HG03439 (cell line): ENCODE data around the gene LRP2.
"Not testable (repeated sequence)": the region's sequence is repeated elsewhere in the genome, so short reads cannot be mapped to it uniquely, and the experiment has no call there.

ENCODE experiments used
- ATAC-seq: cut with Tn5 transposase; IDR thresholded peaks from one replicate; pipeline ENCODE4 v1.9.1; 2021; ENCODE audit warnings: mild to moderate bottlenecking, moderate library complexity; ENCODE audit not compliant: unreplicated experiment

LRP2 gene

DNA sequence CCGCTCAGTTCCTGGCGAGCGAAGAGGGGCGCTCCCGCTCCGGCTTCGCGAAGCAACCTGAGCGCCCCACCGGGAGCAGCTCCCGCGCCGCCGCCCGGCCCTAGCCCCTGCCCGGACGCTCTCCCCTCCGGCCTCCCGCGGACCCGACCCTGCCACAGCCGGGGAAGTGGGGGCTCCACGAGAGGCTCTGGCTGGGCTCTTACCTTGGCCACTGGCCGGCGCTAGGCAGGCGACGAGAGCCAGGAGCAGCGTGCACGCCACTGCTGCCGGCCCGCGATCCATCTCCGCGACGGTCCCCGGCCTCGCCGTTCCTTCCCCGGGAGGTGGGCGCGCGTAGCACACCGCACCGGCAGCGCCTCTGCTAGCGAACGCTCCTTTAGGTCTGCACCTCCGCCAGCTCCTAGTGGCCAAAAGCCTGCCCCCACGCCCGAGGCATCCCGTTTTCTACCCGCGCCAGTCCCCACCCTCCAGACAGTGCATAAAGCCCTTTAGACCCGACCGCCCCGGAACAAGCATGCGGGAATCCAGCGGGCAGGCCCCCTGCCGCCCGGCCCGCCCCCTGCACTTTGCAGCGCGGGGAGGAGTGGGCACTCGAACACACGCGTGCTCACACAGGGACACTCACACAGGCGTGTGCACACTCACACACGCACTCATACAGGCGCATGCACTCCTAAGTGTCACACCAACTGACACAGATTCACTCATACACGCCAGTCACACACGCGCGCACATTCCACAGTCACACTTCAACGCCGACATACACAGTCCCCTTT lies at the start of gene LRP2:
Gene LRP2 (minus strand): TSS at position 417 of the 776 bp plus-strand sequence. CDS start 135 bp downstream, at position 282.
- no peak for ATAC-seq

DNA sequence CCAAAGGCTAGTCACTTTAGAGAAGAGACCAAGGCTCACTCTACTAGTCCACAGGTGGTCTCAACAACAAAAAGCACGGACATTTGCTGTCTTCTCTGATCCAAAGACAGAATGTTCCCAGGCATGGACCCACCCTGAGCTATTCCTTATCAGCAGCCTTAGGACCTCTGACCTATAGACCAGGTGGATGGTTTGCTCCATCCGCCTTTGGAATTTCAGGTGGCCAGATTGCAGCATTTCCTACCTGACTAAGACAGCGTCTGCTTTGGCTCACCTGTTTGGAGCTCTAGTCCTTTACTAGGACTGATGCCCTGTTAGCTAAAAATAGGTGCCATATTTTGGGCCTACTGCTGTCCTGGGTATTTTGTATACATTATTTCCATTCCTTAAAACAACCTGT lies 44.6 kb upstream of the LRP2 start:
- no peak for ATAC-seq

DNA sequence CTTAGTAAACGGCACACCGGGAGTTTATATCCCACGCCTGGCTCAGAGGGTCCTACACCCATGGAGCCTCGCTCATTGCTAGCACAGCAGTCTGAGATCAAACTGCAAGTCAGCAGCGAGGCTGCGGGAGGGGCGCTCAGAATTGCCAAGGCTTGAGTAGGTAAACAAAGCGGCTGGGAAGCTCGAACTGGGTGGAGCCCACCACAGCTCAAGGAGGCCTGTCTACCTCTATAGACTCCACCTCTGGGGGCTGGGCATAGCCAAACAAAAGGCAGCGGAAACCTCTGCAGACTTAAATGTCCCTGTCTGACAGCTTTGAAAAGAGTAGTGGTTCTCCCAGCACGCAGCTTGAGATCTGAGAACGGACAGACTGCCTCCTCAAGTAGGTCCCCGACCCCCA lies 37.2 kb upstream of the LRP2 start:
- not testable (repeated sequence) for ATAC-seq

DNA sequence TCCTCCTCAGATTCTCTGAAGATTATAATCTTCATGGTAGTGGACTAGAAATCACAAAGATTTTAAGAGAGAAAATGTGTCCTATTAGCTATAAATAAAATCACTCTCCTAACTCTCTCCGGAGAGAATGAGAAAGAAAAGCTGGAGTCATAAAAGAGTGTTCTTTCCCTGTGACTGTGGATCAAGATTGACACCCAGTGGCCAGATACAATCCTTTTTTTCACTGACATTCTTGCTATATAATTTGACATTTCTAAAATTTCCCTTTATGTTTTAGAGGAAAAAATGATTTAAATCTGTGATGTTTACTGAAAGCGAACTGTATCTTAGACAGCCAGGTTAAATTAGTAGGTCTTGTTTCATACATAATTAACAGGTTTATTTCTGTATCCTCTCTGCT lies 35.4 kb upstream of the LRP2 start:
- no peak for ATAC-seq

DNA sequence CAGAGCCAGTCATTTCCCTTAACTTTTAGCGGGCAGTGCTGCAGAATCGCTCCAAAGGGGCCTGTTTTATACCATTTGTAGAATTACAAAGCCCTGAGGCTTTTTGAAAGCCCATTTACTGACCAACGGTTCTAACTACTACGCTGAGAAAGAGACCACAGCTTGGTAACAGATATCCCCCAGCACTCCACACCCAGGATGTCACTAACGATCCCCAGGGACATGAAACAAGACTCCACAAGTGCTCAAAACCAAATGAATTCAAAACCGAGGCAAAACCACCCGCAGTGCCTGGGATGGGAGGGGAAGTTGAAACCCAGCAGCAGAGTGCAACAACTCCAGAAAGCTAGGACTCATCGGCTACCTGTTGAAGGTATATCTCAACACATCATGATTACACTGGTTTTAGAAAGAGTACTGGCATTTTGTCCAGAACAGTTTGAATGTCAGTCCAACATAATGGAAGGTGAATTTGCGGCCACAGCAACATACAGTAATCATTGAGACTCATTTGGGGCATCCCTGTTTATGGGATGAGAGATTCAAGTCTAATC lies 33.6 kb upstream of the LRP2 start:
- no peak for ATAC-seq

DNA sequence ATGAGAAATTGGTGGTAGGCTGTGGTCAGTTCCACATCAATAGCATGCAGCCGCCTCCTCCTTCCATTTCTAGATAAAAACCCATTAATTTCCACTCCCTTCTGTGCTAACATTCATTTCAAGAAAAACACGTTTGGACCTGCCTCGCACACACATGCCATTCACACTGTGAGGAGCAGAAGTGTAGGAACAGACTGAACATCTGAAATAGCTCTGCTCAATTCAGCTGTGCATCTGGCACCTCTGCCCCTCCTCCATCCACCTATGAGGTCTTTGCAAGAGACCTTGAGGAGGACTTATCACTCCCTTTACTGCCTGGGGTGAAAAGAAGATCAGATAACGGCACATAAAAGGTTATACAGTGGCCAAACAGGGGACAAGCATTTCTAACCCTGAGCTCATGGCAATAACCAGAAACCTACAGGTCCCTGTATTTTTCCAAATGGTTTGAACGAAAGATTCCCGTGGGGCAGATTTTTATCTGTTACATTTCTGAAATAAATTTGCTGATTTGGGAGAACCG lies 30.8 kb upstream of the LRP2 start:
- ATAC-seq = no peak

DNA sequence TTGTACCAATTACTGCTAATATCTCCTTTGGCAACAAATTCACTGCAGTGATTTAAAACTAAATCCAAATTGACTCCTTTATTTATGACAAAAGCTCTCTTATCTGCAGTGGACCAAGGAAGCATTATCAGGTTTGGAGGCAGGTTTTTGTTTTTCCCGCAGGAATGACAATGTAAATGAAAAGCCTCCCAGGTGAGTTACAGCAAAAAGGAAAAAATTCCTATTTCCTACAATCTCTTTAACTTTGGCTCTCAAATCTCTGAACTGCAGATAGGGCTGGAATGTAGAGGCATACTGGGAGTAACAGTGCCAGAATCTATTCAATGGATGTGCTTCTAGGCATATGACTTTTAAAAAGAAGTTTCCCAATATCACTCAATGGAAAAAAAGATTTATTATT lies 28.9 kb upstream of the LRP2 start:
- no peak for ATAC-seq

DNA sequence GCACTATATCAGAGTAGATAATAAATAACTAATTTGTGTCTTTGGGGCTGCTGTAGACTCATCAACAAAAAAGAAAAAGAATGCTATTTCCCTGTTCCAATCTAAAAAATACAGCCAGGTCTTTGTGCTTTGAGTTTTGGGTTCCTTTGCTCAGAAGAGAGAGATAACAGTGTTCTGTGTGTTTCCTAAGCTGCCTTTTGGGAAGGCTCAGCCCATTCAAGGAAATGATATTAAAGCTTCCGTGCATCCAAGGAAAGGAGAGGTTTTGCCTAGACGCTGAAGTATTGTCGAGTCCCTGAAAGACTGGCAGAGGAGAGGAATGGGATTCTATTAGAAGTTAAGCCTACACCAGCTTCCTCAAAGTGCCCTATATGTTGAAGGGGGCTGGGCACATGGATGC lies 25.8 kb upstream of the LRP2 start:
- no peak for ATAC-seq

DNA sequence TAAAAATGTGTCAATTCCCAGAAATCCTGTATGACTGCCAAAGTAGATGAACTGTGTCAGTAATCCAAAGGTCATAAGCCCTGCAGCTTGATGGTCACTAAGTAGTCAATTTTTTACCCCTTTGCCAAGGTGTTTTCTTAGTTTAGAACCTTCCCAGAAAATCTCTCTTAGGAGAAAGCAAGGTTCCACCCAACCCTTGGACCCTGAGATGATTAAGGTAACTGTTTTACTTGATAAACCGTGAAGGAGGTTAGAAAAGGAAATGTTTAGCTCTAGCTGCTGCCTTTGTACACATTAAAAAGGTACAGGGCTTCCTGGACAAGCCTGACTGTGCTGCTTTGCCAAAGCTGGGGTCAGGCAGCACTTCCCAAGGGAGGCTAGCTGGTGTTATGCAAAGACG lies 24.4 kb upstream of the LRP2 start:
- ATAC-seq = no peak

DNA sequence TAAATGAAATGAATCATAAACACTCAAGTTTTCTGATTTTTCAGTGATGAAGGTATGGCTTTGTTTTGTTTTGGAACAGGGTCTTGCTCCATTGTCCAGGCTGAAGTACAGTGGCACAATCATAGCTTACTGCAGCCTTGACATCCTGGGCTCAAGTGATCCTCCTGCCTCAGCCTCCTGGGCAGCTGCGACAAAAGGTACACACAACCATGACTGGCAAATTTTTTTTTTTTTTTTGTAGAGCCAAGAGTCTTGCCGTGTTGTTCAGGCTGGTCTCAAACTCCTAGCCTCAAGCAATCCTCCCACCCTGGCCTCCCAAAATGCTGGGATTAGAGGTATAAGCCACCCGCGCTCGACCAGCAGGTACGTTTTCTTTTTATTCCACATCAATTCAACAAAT lies 22.5 kb upstream of the LRP2 start:
- no peak for ATAC-seq

DNA sequence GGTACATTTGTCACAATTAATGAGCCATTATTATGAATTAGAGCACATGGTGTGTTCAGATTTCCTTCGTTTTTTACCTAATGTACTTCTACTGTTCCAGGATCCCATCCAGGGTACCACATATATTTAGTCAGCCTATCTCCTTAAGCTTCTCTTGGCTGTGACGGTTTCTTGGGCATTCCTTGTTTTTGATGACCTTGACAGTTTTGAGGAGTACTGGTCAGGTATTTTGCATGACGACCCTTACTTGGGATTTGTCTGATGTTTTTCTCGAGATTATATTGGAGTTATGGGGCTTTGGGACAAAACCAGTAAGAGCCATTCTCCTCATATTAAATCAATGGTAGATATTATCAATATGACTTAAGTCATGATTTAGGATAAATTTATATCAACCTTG lies 10.2 kb upstream of the LRP2 start:
- ATAC-seq = no peak

DNA sequence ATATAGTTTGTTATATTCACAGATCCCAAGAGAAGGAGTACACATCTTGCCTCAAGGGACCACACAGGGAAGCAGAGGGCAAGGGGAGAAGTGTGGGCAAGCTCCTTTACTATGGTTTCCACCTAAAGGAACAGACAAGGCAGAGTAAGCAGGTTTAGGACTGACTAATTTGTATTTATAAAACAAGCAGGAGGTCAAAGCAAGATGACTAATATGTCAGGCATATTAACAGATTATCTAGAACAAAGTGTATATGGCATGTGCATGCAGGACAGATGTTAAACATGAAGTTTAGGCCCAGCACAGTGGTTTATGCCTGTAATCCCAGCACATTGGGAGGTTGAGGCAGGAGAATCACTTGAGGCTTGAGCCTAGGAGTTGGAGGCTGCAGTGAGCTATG lies 3.7 kb upstream of the LRP2 start:
- ATAC-seq = no peak

DNA sequence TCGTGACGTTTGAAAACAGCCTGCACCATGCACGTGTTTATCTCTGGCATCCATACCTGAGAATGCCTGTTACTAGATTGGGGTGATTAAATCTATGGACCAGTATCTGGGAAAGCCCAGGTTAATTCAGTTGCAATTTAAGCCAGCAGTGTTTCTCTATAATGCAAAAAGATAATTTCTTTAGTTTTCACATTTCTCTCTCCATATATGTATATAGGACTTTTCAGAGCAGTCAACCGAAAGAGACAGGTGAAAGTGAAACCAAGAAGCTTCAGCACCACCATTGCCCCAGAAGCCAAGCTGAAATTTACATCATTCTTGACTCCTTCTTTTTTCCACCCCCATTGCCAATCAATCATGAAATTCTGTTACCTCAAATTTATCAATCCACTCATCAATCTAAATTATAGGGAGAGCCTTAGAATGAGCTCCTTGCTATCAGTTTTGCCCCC lies 2.7 kb upstream of the LRP2 start:
- ATAC-seq = peak; percentile 41

DNA sequence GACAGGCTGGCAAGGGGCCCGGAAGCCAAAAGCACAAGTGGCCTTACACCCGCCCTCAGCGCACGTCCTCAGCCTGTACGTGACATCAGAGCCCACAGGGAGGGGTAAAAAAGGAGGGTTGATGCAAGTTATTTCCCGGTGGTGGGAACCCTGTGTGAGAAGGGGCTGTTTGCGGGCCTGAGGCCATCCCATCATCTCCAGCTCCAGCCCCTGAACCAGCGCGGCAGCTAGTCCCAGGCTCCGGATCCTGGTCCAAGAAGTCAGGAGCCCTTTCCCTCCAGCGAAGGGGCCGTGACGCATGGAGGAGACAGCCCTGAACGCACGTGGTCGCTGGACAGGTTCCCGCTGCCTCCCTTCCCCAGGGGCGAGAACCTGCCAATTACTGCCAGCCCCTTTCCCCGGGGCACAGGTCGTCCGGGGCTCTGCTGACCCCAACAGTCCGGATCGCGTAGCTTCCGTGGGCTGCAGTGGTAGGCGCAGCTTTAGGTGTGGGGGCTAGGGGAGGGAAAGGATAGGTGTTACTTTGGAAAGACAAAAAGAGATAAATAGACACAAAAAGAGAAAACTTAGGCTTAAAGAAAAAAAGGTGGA lies 1.3 kb upstream of the LRP2 start:
- ATAC-seq = peak; percentile 49

DNA sequence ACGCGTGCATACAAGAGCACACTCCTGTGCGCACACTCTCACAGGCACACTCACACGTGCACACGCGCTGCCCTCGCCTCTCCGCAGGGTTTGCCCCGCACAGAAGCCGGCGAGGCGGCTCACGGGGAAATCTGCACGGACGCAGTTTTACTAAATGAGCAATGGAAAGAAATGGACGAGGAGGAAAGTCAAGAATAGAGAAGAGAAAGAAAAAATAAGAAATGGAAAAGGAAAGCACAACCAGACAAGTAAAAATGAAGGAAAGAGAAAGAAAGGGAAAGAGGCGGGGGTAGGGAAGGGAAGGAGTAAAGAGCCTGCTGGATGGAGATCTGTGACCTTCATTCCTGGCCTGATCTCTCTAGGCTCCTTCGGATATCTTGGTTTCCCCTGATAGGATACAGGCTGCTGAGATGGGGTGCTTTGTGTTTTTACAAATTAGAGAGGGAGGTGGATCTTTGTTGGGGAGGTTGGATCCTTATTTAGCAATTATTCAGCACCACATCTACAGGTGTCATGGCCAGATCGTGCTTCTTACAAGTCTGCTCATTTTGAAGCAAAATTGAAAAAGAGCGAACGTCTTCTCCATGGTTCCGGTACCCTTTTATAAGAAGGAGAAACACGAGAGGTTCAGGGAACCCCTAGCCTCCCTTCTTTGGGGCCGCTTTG lies 693 bp upstream of the LRP2 start:
- no peak for ATAC-seq

DNA sequence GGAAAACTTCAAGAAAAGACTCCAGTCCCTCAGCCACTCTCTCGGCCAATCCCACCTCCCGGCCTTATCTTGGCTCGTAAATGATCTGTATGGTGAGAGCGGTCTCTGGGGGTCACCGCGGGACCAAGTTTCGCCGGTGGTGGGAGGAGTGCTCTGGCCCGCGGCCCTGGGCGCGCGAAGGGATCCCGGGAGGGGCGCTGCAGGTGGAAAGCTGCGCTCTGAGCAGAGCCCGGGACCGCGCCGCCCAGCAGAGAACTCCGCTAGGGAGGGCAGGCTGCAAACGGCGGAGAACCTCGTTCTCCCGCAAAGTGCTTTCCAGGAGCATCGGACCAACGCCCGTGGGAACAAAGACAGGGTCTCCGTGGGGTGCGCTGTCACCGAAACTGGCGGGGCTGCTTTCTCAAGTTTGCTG lies 622 bp downstream of the LRP2 start:
- no peak for ATAC-seq

DNA sequence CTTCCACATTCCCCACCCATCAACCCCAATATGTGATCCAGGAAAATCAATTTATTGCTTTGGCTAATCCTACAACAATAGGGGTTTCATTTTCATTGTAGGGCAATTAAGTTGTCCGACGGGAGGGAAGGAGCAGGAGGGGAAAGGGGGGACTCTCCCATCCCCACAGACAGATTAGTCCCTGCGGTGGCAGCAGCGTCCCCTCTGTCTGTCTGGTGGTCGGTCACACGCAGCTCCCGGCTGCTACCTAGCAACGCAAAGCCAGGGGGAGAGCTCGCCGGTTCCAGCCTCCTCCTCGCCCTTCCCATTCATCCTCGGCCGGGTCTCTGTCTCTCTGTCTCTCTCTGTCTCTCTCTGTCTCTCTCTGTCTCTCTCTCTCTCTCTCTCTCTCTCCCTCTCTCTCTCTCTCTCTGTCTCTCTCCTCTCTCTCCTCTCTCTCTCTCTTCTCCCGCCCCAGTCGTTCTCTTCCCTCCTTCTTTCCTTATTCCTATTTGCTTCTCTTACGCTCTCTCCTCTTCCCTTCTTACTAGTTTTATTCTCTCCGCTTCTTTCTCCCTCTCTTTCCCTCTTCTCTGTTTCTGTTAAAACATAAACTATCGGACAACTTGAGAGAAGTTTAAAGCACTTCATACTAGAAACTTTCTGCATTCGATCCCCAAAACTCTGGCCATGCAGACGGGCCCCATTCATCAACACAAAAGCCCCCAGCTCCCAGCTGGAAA lies 1.2 kb downstream of the LRP2 start:
- ATAC-seq = no peak

DNA sequence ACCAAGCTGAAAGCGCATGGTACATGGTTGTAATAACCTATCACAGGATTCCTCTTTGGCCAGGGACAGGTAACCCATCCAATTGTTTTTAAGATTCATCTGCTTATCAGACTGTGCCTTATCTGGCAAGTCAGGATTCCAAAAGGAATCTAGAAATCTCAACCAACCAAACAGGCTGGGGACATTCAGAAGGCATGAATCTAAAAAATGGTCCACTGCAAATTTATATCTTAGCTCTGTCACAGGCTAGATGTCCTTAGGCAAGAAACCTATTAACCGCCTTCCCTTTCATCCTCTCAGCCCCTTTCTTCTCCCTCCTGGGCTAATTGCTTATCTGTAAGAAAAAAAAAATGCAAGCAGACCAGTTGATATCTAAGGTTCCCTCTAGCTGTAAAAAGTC lies 4.3 kb downstream of the LRP2 start:
- ATAC-seq = no peak

DNA sequence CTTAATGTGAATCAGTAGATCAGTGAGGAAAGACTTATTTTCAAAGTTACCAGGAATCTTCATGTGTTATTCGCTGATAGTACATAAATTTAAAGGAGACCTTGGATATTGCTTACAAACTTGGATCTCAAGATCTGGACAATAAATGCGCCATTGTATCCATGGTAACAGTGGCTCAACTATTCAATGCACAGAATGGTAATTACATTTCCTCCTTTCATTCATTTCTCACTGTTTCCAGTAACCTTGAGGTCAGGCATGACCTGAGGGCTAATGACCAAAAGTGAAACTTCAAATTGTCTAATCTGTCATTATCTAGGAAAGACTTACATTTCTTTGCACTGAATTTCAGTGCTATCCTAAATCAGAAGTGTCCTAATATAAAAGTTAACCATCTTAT lies 8.1 kb downstream of the LRP2 start:
- no peak for ATAC-seq

DNA sequence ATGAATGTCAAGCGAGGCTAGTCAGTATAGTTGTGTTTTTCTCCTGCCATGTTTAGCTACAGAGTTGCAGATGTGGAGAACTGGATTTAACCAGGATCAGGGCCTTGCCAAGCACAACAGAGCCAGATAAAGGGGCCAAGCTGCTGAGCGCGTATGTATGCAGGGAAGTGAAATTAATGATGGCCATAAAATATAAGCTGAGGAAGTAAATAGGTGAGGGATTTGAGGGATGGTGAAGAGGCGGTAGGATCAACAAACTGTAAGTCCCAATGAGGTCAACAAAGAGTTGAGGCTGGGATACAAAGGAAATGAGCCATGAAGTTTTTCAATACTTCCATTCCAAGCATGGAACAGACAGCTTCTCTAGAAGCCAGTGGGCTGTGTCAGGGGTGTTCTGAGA lies 10.6 kb downstream of the LRP2 start:
- ATAC-seq = no peak

DNA sequence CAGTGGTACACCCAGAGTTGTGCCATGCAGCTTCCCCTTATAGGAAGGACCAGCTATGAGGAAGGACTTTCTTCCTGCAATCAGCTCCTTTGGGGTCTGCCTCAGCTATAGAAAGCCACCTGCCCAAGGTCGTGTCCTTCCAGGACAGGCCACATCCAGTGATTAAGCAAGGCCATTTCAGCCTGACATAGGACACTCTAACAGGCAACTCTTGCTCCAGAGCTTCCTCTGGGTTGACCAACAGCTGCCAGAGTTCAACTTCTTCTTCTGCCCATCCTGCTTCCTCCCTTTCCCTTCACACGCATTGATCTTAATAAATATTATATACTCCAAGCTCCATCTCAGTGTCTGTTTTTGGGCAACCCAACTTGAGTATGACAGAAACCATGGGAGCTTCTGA lies 12.8 kb downstream of the LRP2 start:
- no peak for ATAC-seq
